Parathyroid adenoma (tissue), 2 donors: ENCODE data around the gene TUBGCP3.

Source experiments
- H2AFZ ChIP-seq: fragments of 300-600 bp; sonication (generic); one replicate; pipeline ENCODE4 v1.7.0; 2017; ENCODE audit warnings: antibody characterized with exemption, mild to moderate bottlenecking
- H3K27ac ChIP-seq: fragments of 300-600 bp; sonication (generic); one replicate; pipeline ENCODE4 v1.7.0; 2017
- H3K27me3 ChIP-seq: fragments of 300-600 bp; sonication (generic); one replicate; pipeline ENCODE4 v1.7.0; 2017; ENCODE audit warnings: low read length; ENCODE audit not compliant: control insufficient read depth, insufficient read depth
- H3K36me3 ChIP-seq: fragments of 300-600 bp; sonication (generic); one replicate; pipeline ENCODE4 v1.7.0; 2017; ENCODE audit warnings: low read length; ENCODE audit not compliant: control insufficient read depth, insufficient read depth
- H3K4me1 ChIP-seq: fragments of 300-600 bp; sonication (generic); one replicate; pipeline ENCODE4 v1.7.0; 2017; ENCODE audit warnings: control low read depth
- H3K4me2 ChIP-seq: fragments of 300-600 bp; sonication (generic); one replicate; pipeline ENCODE4 v1.7.0; 2017; ENCODE audit warnings: low read length
- H3K4me3 ChIP-seq: fragments of 300-600 bp; sonication (generic); one replicate; pipeline ENCODE4 v1.7.0; 2017; ENCODE audit warnings: low read depth, low read length
- H3K79me2 ChIP-seq: fragments of 300-600 bp; sonication (generic); one replicate; pipeline ENCODE4 v1.7.0; 2017; ENCODE audit warnings: control low read depth
- H3K9ac ChIP-seq: fragments of 300-600 bp; sonication (generic); one replicate; pipeline ENCODE4 v1.7.0; 2017; ENCODE audit warnings: mild to moderate bottlenecking
- H3K9me3 ChIP-seq: fragments of 300-600 bp; sonication (generic); one replicate; pipeline ENCODE4 v1.7.0; 2017; ENCODE audit warnings: low read length; ENCODE audit not compliant: control insufficient read depth
- CTCF ChIP-seq: fragments of 300-600 bp; sonication (generic); IDR thresholded peaks from one replicate; pipeline ENCODE4 v1.7.0; 2017; ENCODE audit warnings: antibody characterized with exemption, mild to moderate bottlenecking
- donor health status: primary hyperparathyroidism.

Gene TUBGCP3

GRCh38 chr13:112468069-112468468, 119.9 kb downstream of the TUBGCP3 start:
- no peak overlapping the region for H3K27ac ChIP-seq
- H3K9me3 ChIP-seq, result no peaks in the 10 kb centered on the region
- no peak overlapping the region for H2AFZ ChIP-seq
- no peak overlapping the region for H3K9ac ChIP-seq
- H3K27me3 ChIP-seq, result no peaks in the 10 kb centered on the region
- H3K79me2 ChIP-seq, result no peaks in the 10 kb centered on the region
- no peak overlapping the region for H3K4me3 ChIP-seq
- no peak overlapping the region for H3K4me2 ChIP-seq
- TF ChIP-seq CTCF, result no peak
- H3K4me1 ChIP-seq, result no peaks in the 10 kb centered on the region
- no peaks in the 10 kb centered on the region for H3K36me3 ChIP-seq

- TF ChIP-seq CTCF, result no peak
- no peak overlapping the region for H3K4me2 ChIP-seq
- H2AFZ ChIP-seq, result no peak overlapping the region
- H3K9me3 ChIP-seq, result no peaks in the 10 kb centered on the region
- no peaks in the 10 kb centered on the region for H3K27me3 ChIP-seq
- H3K4me1 ChIP-seq, result no peaks in the 10 kb centered on the region
- H3K27ac ChIP-seq, result no peak overlapping the region
- H3K79me2 ChIP-seq, result no peaks in the 10 kb centered on the region
- no peaks in the 10 kb centered on the region for H3K36me3 ChIP-seq
- H3K9ac ChIP-seq, result no peak overlapping the region
- no peak overlapping the region for H3K4me3 ChIP-seq
These were observed 120.7 kb downstream of the TUBGCP3 start for GRCh38 chr13:112467236-112467635.

GRCh38 chr13:112466132-112467058, 121.6 kb downstream of the TUBGCP3 start:
- Histone ChIP-seq H3K79me2 (no peaks in the 10 kb centered on the region), H3K4me1 (no peaks in the 10 kb centered on the region), H3K9ac (no peak overlapping the region), H3K4me3 (no peak overlapping the region), H2AFZ (no peak overlapping the region), H3K27ac (no peak overlapping the region), H3K27me3 (no peaks in the 10 kb centered on the region), H3K9me3 (no peaks in the 10 kb centered on the region), H3K4me2 (no peak overlapping the region), H3K36me3 (no peaks in the 10 kb centered on the region)
- TF ChIP-seq CTCF, result no peak

GRCh38 chr13:112465251-112466131, 122.5 kb downstream of the TUBGCP3 start:
- Histone ChIP-seq H3K27ac (no peak overlapping the region), H3K36me3 (no peaks in the 10 kb centered on the region), H3K4me3 (no peak overlapping the region), H2AFZ (no peak overlapping the region), H3K4me1 (no peaks in the 10 kb centered on the region), H3K4me2 (no peak overlapping the region), H3K9me3 (no peaks in the 10 kb centered on the region), H3K9ac (no peak overlapping the region), H3K79me2 (no peaks in the 10 kb centered on the region), H3K27me3 (no peaks in the 10 kb centered on the region)
- no peak for TF ChIP-seq CTCF
